ENCODE data around the gene AGBL1.

AGBL1 gene

GRCh38 chr15:86337071-86337470, 257.4 kb downstream of the AGBL1 start:
- H3F3A ChIP-seq (ENCODE audit: insufficient read depth) = no peaks in the 10 kb centered on the region
- no peaks in the 10 kb centered on the region for H3K27me3 ChIP-seq (ENCODE audit: low read length)
- H3K9ac ChIP-seq (ENCODE audit: low read length) = no peak overlapping the region
- no peaks in the 10 kb centered on the region for H3K9me2 ChIP-seq (replicated peaks; ENCODE audit: insufficient read depth, low read length)
- TF ChIP-seq EZH2phosphoT487 (conservative IDR thresholded peaks at IDR 0.05; ENCODE audit: low read length) = no peak
- TF ChIP-seq CTCF (IDR thresholded peaks at IDR 0.05; ENCODE audit: insufficient read depth, low read length, poor library complexity, severe bottlenecking) = no peak
- H4K20me1 ChIP-seq (ENCODE audit: low read depth, low read length) = no peaks in the 10 kb centered on the region
- H3K27ac ChIP-seq (ENCODE audit: low read depth, low read length) = no peak overlapping the region
- H3K4me3 ChIP-seq (ENCODE audit: insufficient read depth, low read length, poor library complexity, severe bottlenecking) = no peak overlapping the region
- H2AFZ ChIP-seq (ENCODE audit: low read depth, low read length, severe bottlenecking) = no peak overlapping the region
- H3K79me2 ChIP-seq (ENCODE audit: insufficient read depth, low read length) = no peaks in the 10 kb centered on the region
- H3K9me3 ChIP-seq (ENCODE audit: insufficient read depth, low read length) = no peaks in the 10 kb centered on the region
- H3K36me3 ChIP-seq (ENCODE audit: low read length) = no peaks in the 10 kb centered on the region
- H3K4me2 ChIP-seq (ENCODE audit: low read depth, low read length, poor library complexity, severe bottlenecking) = no peak overlapping the region

- no peaks in the 10 kb centered on the region for H3K27me3 ChIP-seq (ENCODE audit: low read length)
- H2AFZ ChIP-seq (ENCODE audit: low read depth, low read length, severe bottlenecking) = no peak overlapping the region
- no peak overlapping the region for H3K4me2 ChIP-seq (ENCODE audit: low read depth, low read length, poor library complexity, severe bottlenecking)
- H4K20me1 ChIP-seq (ENCODE audit: low read depth, low read length) = no peaks in the 10 kb centered on the region
- H3K27ac ChIP-seq (ENCODE audit: low read depth, low read length) = no peak overlapping the region
- H3F3A ChIP-seq (ENCODE audit: insufficient read depth) = no peaks in the 10 kb centered on the region
- H3K9ac ChIP-seq (ENCODE audit: low read length) = no peak overlapping the region
- no peaks in the 10 kb centered on the region for H3K9me3 ChIP-seq (ENCODE audit: insufficient read depth, low read length)
- H3K79me2 ChIP-seq (ENCODE audit: insufficient read depth, low read length) = no peaks in the 10 kb centered on the region
- H3K36me3 ChIP-seq (ENCODE audit: low read length) = no peaks in the 10 kb centered on the region
- no peaks in the 10 kb centered on the region for H3K9me2 ChIP-seq (replicated peaks; ENCODE audit: insufficient read depth, low read length)
- H3K4me3 ChIP-seq (ENCODE audit: insufficient read depth, low read length, poor library complexity, severe bottlenecking) = no peak overlapping the region
- TF ChIP-seq EZH2phosphoT487 (conservative IDR thresholded peaks at IDR 0.05; ENCODE audit: low read length) (no peak), CTCF (IDR thresholded peaks at IDR 0.05; ENCODE audit: insufficient read depth, low read length, poor library complexity, severe bottlenecking) (no peak)
These were observed 267.6 kb downstream of the AGBL1 start for GRCh38 chr15:86347245-86347644.

GRCh38 chr15:86349565-86349964, 269.9 kb downstream of the AGBL1 start:
- no peaks in the 10 kb centered on the region for H3K36me3 ChIP-seq (ENCODE audit: low read length)
- H3K4me2 ChIP-seq (ENCODE audit: low read depth, low read length, poor library complexity, severe bottlenecking) = no peak overlapping the region
- no peak for TF ChIP-seq CTCF (IDR thresholded peaks at IDR 0.05; ENCODE audit: insufficient read depth, low read length, poor library complexity, severe bottlenecking)
- H3K27me3 ChIP-seq (ENCODE audit: low read length) = no peaks in the 10 kb centered on the region
- no peaks in the 10 kb centered on the region for H4K20me1 ChIP-seq (ENCODE audit: low read depth, low read length)
- no peaks in the 10 kb centered on the region for H3K9me3 ChIP-seq (ENCODE audit: insufficient read depth, low read length)
- H2AFZ ChIP-seq (ENCODE audit: low read depth, low read length, severe bottlenecking) = no peak overlapping the region
- no peak overlapping the region for H3K27ac ChIP-seq (ENCODE audit: low read depth, low read length)
- H3K79me2 ChIP-seq (ENCODE audit: insufficient read depth, low read length) = no peaks in the 10 kb centered on the region
- no peak overlapping the region for H3K4me3 ChIP-seq (ENCODE audit: insufficient read depth, low read length, poor library complexity, severe bottlenecking)
- H3K9ac ChIP-seq (ENCODE audit: low read length) = no peak overlapping the region
- H3K9me2 ChIP-seq (replicated peaks; ENCODE audit: insufficient read depth, low read length) = no peaks in the 10 kb centered on the region
- no peaks in the 10 kb centered on the region for H3F3A ChIP-seq (ENCODE audit: insufficient read depth)

- Histone ChIP-seq H3F3A (ENCODE audit: insufficient read depth) (no peaks in the 10 kb centered on the region), H3K79me2 (ENCODE audit: insufficient read depth, low read length) (no peaks in the 10 kb centered on the region), H3K9me2 (replicated peaks; ENCODE audit: insufficient read depth, low read length) (no peaks in the 10 kb centered on the region), H3K9ac (ENCODE audit: low read length) (no peak overlapping the region), H3K4me3 (ENCODE audit: insufficient read depth, low read length, poor library complexity, severe bottlenecking) (no peak overlapping the region), H3K27ac (ENCODE audit: low read depth, low read length) (no peak overlapping the region), H3K36me3 (ENCODE audit: low read length) (no peaks in the 10 kb centered on the region), H2AFZ (ENCODE audit: low read depth, low read length, severe bottlenecking) (no peak overlapping the region), H4K20me1 (ENCODE audit: low read depth, low read length) (no peaks in the 10 kb centered on the region), H3K9me3 (ENCODE audit: insufficient read depth, low read length) (no peaks in the 10 kb centered on the region), H3K4me2 (ENCODE audit: low read depth, low read length, poor library complexity, severe bottlenecking) (no peak overlapping the region), H3K27me3 (ENCODE audit: low read length) (no peaks in the 10 kb centered on the region)
- TF ChIP-seq EZH2phosphoT487 (conservative IDR thresholded peaks at IDR 0.05; ENCODE audit: low read length) = no peak
- no peak for TF ChIP-seq CTCF (IDR thresholded peaks at IDR 0.05; ENCODE audit: insufficient read depth, low read length, poor library complexity, severe bottlenecking)
These were observed 273.5 kb downstream of the AGBL1 start for GRCh38 chr15:86353213-86353612.

Data from SU-DHL-6 (cell line).